Smooth muscle cell (in vitro differentiated cells): ENCODE results near the gene PPP1R14B. TPM values are rescaled to one million over a fixed set of nuclear protein-coding genes. Genes with fewer than 3 reads are reported as not detected.

Experiments used
- DNase-seq: peaks from one replicate; lab custom pipeline; 2025; ENCODE audit not compliant: unreplicated experiment; lab: John Stamatoyannopoulos, UW
- H2AFZ ChIP-seq: fragments of 200-600 bp; sonication (generic); 2 replicates; pipeline ENCODE4 v1.6.0; 2016; ENCODE audit warnings: antibody characterized with exemption, low read depth, mild to moderate bottlenecking
- H3F3A ChIP-seq: fragments of 200-600 bp; sonication (generic); 2 replicates; pipeline ENCODE4 v1.6.0; 2017; ENCODE audit warnings: antibody characterized with exemption, low read depth
- H3K27ac ChIP-seq: fragments of 200-600 bp; sonication (generic); 2 replicates; pipeline ENCODE4 v1.5.1; 2016; ENCODE audit warnings: low read depth, mild to moderate bottlenecking
- H3K27me3 ChIP-seq: fragments of 200-600 bp; sonication (generic); 2 replicates; pipeline ENCODE4 v1.6.1; 2016; ENCODE audit warnings: low read depth, mild to moderate bottlenecking
- H3K36me3 ChIP-seq: fragments of 200-600 bp; sonication (generic); 2 replicates; pipeline ENCODE4 v1.5.1; 2016; ENCODE audit warnings: low read depth
- H3K4me1 ChIP-seq: fragments of 200-600 bp; sonication (generic); 2 replicates; pipeline ENCODE4 v1.5.1; 2016; ENCODE audit warnings: low read depth
- H3K4me2 ChIP-seq: fragments of 200-600 bp; sonication (generic); 2 replicates; pipeline ENCODE4 v1.6.0; 2016; ENCODE audit warnings: mild to moderate bottlenecking
- H3K4me3 ChIP-seq: fragments of 200-600 bp; sonication (generic); 2 replicates; pipeline ENCODE4 v1.5.1; 2016; ENCODE audit warnings: mild to moderate bottlenecking
- H3K79me2 ChIP-seq: fragments of 200-600 bp; sonication (generic); 2 replicates; pipeline ENCODE4 v1.6.0; 2016; ENCODE audit warnings: low read depth, mild to moderate bottlenecking
- H3K9ac ChIP-seq: fragments of 200-600 bp; sonication (generic); 2 replicates; pipeline ENCODE4 v1.6.0; 2016; ENCODE audit warnings: low read depth
- H3K9me3 ChIP-seq: fragments of 200-600 bp; sonication (generic); replicated peaks from 2 replicates; pipeline ENCODE4 v1.5.1; 2016; ENCODE audit warnings: low read depth
- H4K20me1 ChIP-seq: fragments of 200-600 bp; sonication (generic); 2 replicates; pipeline ENCODE4 v1.6.0; 2016; ENCODE audit warnings: low read depth
- CTCF ChIP-seq: fragments of 200-600 bp; sonication (generic); IDR thresholded peaks from 2 replicates; pipeline ENCODE4 v1.5.1; 2017; ENCODE audit warnings: borderline replicate concordance, mild to moderate bottlenecking, antibody characterized with exemption; ENCODE audit not compliant: insufficient read depth, poor library complexity, severe bottlenecking
- WGBS: methylation state at CpG from one replicate; pipeline ENCODE4 v1.1.7; 2016; ENCODE audit warnings: low lambda C conversion rate; 5-methylcytosine and 5-hydroxymethylcytosine counted together
- polyA plus RNA-seq: library from polyadenylated mRNA; unstranded; fragments of >200 nt; fragmentation: Nextera tagmentation; extraction: Ambion mirVana; gene quantifications from 2 replicates; pipeline ENCODE4 v1.2.1, GENCODE V29; 2016
- total RNA-seq: library from RNA; depleted of rRNA; stranded (reverse); fragments of >200 nt; gene quantifications from 2 replicates; pipeline ENCODE4 v1.2.3, GENCODE V29; 2014

PPP1R14B gene
- total and polyA plus RNA-seq, 2 experiments from 2014 or later = 242 to 530 TPM

DNA sequence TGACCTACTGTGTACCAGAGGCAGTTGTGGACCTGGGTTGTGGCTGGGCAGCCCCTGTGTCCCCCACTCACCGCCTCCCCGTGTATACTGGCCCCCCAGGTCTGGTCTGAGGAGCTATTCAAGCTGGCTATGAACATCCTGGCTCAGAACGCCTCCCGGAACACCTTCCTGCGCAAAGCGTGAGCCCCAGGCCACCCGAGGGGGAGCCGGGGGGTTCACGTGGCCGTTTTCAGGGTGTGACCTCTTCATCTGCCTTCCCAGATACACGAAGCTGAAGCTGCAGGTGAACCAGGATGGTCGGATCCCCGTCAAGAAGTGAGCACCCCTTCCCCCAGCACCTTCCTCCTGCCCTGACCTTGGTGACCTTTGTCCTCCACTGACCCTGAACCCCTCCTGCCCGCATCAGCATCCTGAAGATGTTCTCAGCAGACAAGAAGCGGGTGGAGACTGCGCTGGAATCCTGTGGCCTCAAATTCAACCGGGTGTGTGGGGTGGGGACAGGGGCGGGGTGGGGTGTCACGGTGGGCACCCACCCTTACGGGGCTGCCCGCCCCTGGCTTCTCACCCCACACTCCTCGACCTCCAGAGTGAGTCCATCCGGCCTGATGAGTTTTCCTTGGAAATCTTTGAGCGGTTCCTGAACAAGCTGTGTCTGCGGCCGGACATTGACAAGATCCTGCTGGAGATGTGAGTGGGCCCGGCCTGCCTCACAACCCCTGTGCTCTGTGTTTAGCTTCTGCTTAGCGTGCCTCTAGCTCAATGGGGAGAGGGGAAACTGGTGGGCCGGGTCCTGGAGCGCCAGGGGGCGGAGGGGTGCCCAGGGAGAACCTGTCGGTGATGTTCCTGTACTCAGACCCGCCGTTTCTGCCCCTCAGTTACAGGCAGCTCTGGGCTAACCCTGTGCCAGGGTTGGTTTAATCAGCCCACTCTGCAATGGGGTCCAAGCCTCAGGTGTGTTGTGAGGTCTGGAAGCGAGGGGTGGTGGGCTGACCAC, 8.7 kb upstream of the PPP1R14B start:
- H3K27ac ChIP-seq = no peak overlapping the region
- no peaks in the 10 kb centered on the region for H3K9me3 ChIP-seq
- peaks cover 8% of the 10 kb centered on the region for H3K79me2 ChIP-seq
- peaks cover 30% of the 10 kb centered on the region for H4K20me1 ChIP-seq
- no peak overlapping the region for H3K4me2 ChIP-seq
- H3K9ac ChIP-seq = no peak overlapping the region
- no peaks in the 10 kb centered on the region for H3K27me3 ChIP-seq
- TF ChIP-seq CTCF = no peak
- H2AFZ ChIP-seq = no peak overlapping the region
- H3F3A ChIP-seq = no peaks in the 10 kb centered on the region
- no peak overlapping the region for H3K4me3 ChIP-seq
- peaks cover 4% of the 10 kb centered on the region for H3K4me1 ChIP-seq
- H3K36me3 ChIP-seq = no peaks in the 10 kb centered on the region
- WGBS = 97% methylated on average over 30 of the region's 35 CpGs
- no peak for DNase-seq

GRCh38 chr11:64254326-64254725, 7.6 kb upstream of the PPP1R14B start:
- H3K36me3 ChIP-seq = no peaks in the 10 kb centered on the region
- no peak overlapping the region for H3K4me3 ChIP-seq
- H2AFZ ChIP-seq = no peak overlapping the region
- H4K20me1 ChIP-seq = peaks cover 30% of the 10 kb centered on the region
- no peak overlapping the region for H3K27ac ChIP-seq
- H3K9me3 ChIP-seq = no peaks in the 10 kb centered on the region
- H3K27me3 ChIP-seq = no peaks in the 10 kb centered on the region
- no peak for TF ChIP-seq CTCF
- no peak overlapping the region for H3K4me2 ChIP-seq
- over 99% methylated on average over 7 of the region's 7 CpGs for WGBS
- H3F3A ChIP-seq = no peaks in the 10 kb centered on the region
- no peak for DNase-seq
- H3K9ac ChIP-seq = no peak overlapping the region
- H3K79me2 ChIP-seq = peaks cover 8% of the 10 kb centered on the region
- H3K4me1 ChIP-seq = peaks cover 11% of the 10 kb centered on the region

DNA sequence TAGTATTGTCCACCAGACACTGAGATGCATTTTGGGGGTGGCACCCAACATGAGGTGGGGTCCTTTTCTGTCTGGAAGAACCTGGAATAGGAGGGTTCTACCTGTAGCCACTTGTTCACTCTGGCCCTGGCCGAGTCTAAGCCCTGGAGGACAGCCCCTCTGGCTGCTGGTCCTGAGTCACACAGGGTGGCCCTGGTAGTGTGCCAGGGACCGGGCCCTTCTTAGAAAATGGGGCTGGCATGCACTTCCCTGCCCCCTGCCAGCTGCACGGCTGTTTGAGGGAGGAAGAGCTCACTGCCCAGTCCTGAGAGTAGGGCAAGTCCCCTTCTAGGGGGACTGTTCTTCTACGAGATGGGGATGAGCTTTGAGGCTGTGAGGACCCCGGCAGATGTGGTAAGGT, 6.7 kb upstream of the PPP1R14B start:
- H3K36me3 ChIP-seq = no peaks in the 10 kb centered on the region
- H3K9me3 ChIP-seq = no peaks in the 10 kb centered on the region
- peaks cover 14% of the 10 kb centered on the region for H3K4me1 ChIP-seq
- no peak overlapping the region for H3K4me2 ChIP-seq
- no peak for DNase-seq
- no peak overlapping the region for H3K4me3 ChIP-seq
- H4K20me1 ChIP-seq = peaks cover 30% of the 10 kb centered on the region
- no peak overlapping the region for H3K27ac ChIP-seq
- no peak overlapping the region for H3K9ac ChIP-seq
- no peaks in the 10 kb centered on the region for H3F3A ChIP-seq
- WGBS = 91% methylated on average over 5 of the region's 5 CpGs
- no peak overlapping the region for H2AFZ ChIP-seq
- H3K79me2 ChIP-seq = peaks cover 8% of the 10 kb centered on the region
- H3K27me3 ChIP-seq = no peaks in the 10 kb centered on the region
- TF ChIP-seq CTCF = no peak

- Histone ChIP-seq H4K20me1 (peaks cover 30% of the 10 kb centered on the region), H3K27ac (no peak overlapping the region), H2AFZ (no peak overlapping the region), H3K9ac (no peak overlapping the region), H3K9me3 (no peaks in the 10 kb centered on the region), H3K27me3 (no peaks in the 10 kb centered on the region), H3K36me3 (no peaks in the 10 kb centered on the region), H3K4me3 (peak overlapping the region; percentile 92), H3K4me1 (peaks cover 14% of the 10 kb centered on the region), H3F3A (no peaks in the 10 kb centered on the region), H3K4me2 (peak overlapping the region; percentile 100), H3K79me2 (peaks cover 8% of the 10 kb centered on the region)
- WGBS = 86% methylated on average over 8 of the region's 8 CpGs
- no peak for TF ChIP-seq CTCF
- no peak for DNase-seq
Measured at GRCh38 chr11:64253043-64253442, 6.3 kb upstream of the PPP1R14B start.
